Posterior cingulate gyrus (tissue), 11 donors: Measurements from ENCODE around the gene GRSF1.
"Not testable (repeated sequence)": the region's sequence is repeated elsewhere in the genome, so short reads cannot be mapped to it uniquely, and the experiment has no call there.

Source experiments
- DNase-seq, 10 donors: peaks; one replicate each; pipeline versions ENCODE4 v3.0.0 to v3.0.0-alpha.2; 2020 to 2021; ENCODE audit warnings: mixed read lengths in 3 of 10
- intact Hi-C: fragments of 100-400 bp; cut with DNase I; formaldehyde crosslinking; loops from one replicate; pipeline ENCODE4 v1.15.1; 2023

GRSF1 gene, protein sequence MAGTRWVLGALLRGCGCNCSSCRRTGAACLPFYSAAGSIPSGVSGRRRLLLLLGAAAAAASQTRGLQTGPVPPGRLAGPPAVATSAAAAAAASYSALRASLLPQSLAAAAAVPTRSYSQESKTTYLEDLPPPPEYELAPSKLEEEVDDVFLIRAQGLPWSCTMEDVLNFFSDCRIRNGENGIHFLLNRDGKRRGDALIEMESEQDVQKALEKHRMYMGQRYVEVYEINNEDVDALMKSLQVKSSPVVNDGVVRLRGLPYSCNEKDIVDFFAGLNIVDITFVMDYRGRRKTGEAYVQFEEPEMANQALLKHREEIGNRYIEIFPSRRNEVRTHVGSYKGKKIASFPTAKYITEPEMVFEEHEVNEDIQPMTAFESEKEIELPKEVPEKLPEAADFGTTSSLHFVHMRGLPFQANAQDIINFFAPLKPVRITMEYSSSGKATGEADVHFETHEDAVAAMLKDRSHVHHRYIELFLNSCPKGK

DNA sequence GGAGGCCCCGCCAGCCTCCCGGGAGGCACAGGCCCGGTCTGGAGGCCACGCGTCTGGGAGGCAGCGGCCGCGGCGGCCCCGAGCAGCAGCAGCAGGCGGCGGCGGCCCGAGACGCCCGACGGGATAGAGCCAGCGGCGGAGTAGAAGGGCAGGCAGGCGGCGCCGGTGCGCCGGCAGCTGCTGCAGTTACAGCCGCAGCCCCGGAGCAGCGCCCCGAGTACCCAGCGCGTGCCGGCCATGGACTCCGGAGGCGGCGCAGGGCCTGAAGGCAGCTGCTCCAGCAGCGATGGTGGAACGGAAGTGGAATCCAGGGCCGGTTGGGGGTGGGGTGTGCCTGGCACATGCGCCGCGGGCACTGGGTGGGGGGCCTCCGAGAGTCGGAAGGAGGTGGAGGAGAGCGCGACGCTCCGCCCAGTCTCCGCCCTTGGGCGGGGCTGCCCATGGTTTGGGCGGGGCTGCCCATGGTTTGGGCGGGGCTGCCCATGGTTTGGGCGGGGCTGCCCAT, at the start of gene GRSF1:
Gene GRSF1 (minus strand): TSS at position 302 of the 505 bp plus-strand sequence. CDS start 63 bp downstream, at position 239.
- intact Hi-C loops, result loop anchor here (1.0 to 10.0 kb wide), 4 partner anchors 63 to 155 kb away; partner anchors contain the start of genes MOB1B, RUFY3 and UTP3
- DNase-seq, result peak; percentile 88 to 99 (median 92)

GRCh38 chr4:70885174-70885573, 45.5 kb upstream of the GRSF1 start:
- no peak for DNase-seq
- intact Hi-C loops, result no loop called here

DNA sequence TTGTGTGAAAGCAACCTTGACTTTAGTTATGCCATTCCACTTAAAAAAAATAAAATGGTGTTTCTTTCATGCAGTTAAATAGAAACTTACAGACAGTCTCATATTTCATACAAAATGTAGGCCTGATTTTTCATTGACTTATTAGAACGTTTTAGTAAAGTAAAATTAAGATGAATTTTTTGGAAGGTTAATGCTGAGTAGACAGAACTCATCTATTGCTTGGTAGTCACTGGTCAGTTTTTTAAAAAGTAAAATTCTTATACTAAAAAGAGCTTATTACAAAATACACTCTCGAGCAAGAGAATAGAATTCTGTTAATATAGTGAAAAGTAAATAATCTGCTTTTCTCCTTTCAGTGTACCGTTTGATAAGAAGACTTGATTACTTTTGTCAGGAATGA, 41.0 kb upstream of the GRSF1 start:
- DNase-seq, result no peak
- intact Hi-C loops, result no loop called here

DNA sequence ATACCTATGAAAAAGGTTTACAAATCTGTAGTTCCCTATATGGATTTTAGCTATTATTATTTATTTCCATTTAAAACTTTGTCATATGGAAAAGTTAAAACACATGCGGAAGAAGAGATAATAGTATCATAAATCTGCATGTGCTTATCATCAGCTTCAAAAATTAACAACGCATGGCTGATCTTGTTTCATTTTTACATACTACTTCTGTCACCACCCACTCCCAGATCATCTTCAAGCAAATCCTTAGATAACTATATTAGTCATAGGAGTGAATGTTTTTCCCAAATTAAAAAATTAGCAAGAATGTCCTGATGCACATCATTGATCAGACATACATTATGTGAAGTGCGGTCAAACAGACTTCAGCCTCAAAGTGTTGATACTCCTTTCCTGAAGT, 37.9 kb upstream of the GRSF1 start:
- intact Hi-C loops, result no loop called here
- DNase-seq, result no peak

DNA sequence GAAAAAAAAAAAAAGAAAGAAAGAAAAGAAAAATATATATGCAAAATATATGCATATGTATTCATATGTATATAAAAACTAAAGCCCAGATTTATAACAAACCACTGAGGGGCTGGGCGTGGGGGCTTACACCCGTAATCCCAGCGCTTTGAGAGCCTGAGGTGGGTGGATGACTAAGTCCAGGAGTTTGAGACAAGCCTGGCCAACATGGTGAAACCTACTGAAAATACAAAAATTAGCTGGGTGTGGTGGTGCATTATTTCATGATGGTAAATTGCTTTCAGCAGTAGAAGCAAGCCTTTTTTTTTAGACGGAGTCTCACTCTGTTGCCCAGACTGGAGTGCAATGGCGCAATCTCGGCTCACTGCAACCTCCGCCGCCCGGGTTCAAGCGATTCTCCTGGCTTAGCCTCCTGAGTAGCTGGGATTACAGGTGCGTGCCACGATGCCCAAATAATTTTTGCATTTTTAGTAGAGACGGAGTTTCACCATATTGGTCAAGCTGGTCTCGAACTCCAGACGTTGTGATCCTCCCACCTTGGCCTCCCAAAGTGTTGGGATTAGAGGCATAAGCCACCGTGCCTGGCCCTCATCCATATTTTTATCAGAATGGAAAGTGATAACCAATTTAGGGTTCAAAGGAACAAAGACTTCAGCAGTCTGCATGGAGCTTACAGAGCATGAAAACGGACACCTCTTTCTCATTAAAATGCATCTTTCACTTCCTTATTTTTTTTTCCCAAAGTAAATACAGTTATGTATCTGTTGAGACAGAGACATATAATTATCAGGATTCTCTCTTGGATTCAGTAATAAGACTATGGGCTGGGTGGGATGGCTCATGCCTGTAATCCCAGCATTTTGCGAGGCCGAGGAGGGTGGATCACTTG, 34.8 kb upstream of the GRSF1 start:
- intact Hi-C loops, result no loop called here
- no peak for DNase-seq

- intact Hi-C loops, result no loop called here
- no peak for DNase-seq
Measured at GRCh38 chr4:70873216-70873615, 33.5 kb upstream of the GRSF1 start.

- DNase-seq, result no peak
- intact Hi-C loops, result no loop called here
Measured at GRCh38 chr4:70868778-70869177, 29.1 kb upstream of the GRSF1 start.

GRCh38 chr4:70863099-70863790, 23.6 kb upstream of the GRSF1 start:
- no peak for DNase-seq
- intact Hi-C loops, result no loop called here

GRCh38 chr4:70859066-70859465, 19.4 kb upstream of the GRSF1 start:
- no peak for DNase-seq

DNA sequence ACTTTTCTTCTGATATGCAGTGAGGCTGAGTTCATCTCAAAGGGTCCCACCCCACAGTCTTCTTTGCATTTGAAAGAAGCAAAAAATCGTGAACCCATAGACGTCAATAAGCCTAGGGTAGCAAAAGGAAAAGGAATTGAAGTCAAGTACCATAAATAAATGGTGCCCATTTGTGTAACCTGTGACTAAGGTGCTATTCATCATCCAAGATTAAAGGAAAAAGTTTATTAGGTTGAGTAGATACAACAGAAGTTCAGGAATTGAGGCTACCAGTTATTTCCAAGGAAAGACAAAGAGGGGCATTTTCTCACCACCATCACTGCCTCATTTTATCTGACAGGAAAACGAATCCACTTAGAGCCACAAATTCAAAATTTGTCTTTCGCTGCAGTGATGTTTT, 18.8 kb upstream of the GRSF1 start:
- intact Hi-C loops, result no loop called here
- DNase-seq, result no peak

More at GRCh38 chr4:70859066-70859465, 19.4 kb upstream of the GRSF1 start:
- intact Hi-C loops, result no loop called here

DNA sequence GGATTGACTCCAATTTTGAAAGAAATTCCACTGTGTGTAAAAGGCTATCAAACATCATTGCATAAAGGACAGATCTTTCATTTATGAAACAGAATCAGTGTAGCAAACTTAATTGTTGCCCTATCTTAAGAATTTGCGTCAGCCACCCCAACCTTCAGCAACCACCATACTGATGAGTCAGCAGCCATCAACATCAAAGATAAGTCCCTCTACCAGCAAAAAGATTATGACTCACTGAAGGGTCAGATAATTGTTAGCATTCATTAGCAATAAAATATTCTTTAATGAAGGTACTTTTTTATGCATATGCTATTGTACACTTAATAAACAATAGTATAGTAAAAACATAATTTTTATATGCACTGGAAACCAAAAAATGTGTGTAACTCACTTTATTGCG, 15.8 kb upstream of the GRSF1 start:
- intact Hi-C loops, result no loop called here
- no peak for DNase-seq

DNA sequence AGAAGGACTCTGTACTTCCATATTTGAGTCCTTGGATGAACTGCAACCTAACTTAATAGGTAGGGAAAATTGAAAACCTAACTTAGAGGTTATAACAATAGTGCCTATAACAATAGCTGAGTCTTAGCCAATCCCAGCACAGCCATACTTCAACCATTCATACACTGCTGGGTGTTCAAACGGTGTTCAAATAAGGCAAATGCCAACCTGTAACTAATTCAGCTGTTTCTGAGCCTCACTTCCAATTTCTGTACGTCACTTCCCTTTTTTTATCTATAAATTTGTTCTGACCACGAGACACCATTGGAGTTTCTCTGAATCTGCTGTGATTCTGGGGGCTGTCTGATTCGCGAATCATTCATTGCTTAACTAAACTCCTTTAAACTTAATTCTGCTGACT, 9.6 kb upstream of the GRSF1 start:
- no peak for DNase-seq
- intact Hi-C loops, result no loop called here

GRCh38 chr4:70844180-70844579, 4.5 kb upstream of the GRSF1 start:
- DNase-seq, result no peak
- intact Hi-C loops, result no loop called here

- DNase-seq, result no peak
- intact Hi-C loops, result no loop called here
Measured at GRCh38 chr4:70842761-70843435, 3.2 kb upstream of the GRSF1 start.

- intact Hi-C loops, result no loop called here
- no peak for DNase-seq
Measured at GRCh38 chr4:70841951-70842350, 2.3 kb upstream of the GRSF1 start.

- no peak for DNase-seq
- intact Hi-C loops, result no loop called here
Measured at GRCh38 chr4:70841211-70841610, 1.5 kb upstream of the GRSF1 start.

- DNase-seq, intact Hi-C loops: not testable (repeated sequence)
Measured at GRCh38 chr4:70840631-70841030, 941 bp upstream of the GRSF1 start.

GRCh38 chr4:70840137-70840536, 447 bp upstream of the GRSF1 start:
- intact Hi-C loops, result not testable (repeated sequence)
- DNase-seq, result peak in 6 of 10 donors; percentile 7 to 86 (median 22)

- peak; percentile 29 to 93 (median 58) for DNase-seq
- intact Hi-C loops, result loop anchor here (1.0 to 10.0 kb wide), 4 partner anchors 63 to 155 kb away; partner anchors contain the start of genes MOB1B, RUFY3 and UTP3
Measured at GRCh38 chr4:70838666-70839588, 763 bp downstream of the GRSF1 start.
